Neural progenitor cell (in vitro differentiated cells): ENCODE results near the gene LPCAT3.

ENCODE experiments used
- EZH2phosphoT487 ChIP-seq: fragments of 200-600 bp; sonication (generic); IDR thresholded peaks from 2 replicates; pipeline ENCODE4 v1.6.1; 2017; ENCODE audit warnings: antibody characterized with exemption
- TF ChIP-seq, protein P1 (sequence below): fragments of 200-600 bp; sonication (generic); IDR thresholded peaks from 2 replicates; pipeline ENCODE4 v1.5.1; 2017; ENCODE audit warnings: antibody characterized with exemption, mild to moderate bottlenecking

DNA sequence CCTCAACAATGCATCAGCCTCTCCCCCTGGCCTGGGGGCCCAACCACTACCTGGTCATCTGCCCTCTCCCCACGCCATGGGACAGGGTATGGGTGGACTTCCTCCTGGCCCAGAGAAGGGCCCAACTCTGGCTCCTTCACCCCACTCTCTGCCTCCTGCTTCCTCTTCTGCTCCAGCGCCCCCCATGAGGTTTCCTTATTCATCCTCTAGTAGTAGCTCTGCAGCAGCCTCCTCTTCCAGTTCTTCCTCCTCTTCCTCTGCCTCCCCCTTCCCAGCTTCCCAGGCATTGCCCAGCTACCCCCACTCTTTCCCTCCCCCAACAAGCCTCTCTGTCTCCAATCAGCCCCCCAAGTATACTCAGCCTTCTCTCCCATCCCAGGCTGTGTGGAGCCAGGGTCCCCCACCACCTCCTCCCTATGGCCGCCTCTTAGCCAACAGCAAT, 82.1 kb downstream of the LPCAT3 start:
- TF ChIP-seq, protein P1, sequence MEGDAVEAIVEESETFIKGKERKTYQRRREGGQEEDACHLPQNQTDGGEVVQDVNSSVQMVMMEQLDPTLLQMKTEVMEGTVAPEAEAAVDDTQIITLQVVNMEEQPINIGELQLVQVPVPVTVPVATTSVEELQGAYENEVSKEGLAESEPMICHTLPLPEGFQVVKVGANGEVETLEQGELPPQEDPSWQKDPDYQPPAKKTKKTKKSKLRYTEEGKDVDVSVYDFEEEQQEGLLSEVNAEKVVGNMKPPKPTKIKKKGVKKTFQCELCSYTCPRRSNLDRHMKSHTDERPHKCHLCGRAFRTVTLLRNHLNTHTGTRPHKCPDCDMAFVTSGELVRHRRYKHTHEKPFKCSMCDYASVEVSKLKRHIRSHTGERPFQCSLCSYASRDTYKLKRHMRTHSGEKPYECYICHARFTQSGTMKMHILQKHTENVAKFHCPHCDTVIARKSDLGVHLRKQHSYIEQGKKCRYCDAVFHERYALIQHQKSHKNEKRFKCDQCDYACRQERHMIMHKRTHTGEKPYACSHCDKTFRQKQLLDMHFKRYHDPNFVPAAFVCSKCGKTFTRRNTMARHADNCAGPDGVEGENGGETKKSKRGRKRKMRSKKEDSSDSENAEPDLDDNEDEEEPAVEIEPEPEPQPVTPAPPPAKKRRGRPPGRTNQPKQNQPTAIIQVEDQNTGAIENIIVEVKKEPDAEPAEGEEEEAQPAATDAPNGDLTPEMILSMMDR = no peak
- no peak for TF ChIP-seq EZH2phosphoT487
